Sigmoid colon (tissue), 7 donors: Measurements from ENCODE around the gene P4HB. TPM values are rescaled to one million over a fixed set of nuclear protein-coding genes. Genes with fewer than 3 reads are reported as not detected.

Experiments used
- DNase-seq: peaks from one replicate; pipeline ENCODE4 v3.0.0-alpha.2; 2019
- H3K27ac ChIP-seq, 4 donors: fragments of 200-600 bp; sonication (generic); one replicate each; pipeline ENCODE4 v1.5.1; 2016 to 2019; ENCODE audit warnings: mild to moderate bottlenecking in 1 of 4
- H3K27me3 ChIP-seq, 3 donors: fragments of 200-600 bp; sonication (generic); one replicate each; pipeline ENCODE4 v1.5.1; 2019; ENCODE audit warnings: mild to moderate bottlenecking in 1 of 3
- H3K36me3 ChIP-seq, 4 donors: fragments of 200-600 bp; sonication (generic); one replicate each; pipeline ENCODE4 v1.5.1; 2016 to 2019
- H3K4me1 ChIP-seq, 4 donors: fragments of 200-600 bp; sonication (generic); one replicate each; pipeline ENCODE4 v1.5.1; 2017 to 2019
- H3K4me3 ChIP-seq, 4 donors: fragments of 200-600 bp; sonication (generic); one replicate each; pipeline ENCODE4 v1.5.1; 2017 to 2019; ENCODE audit warnings: mild to moderate bottlenecking in 2 of 4, moderate library complexity in 1 of 4
- H3K9me3 ChIP-seq, 4 donors: fragments of 200-600 bp in 3 of 4; sonication (generic) in 3 of 4; one replicate each; pipeline versions ENCODE4 v1.5.1 to v1.6.1; 2013 to 2019
- CTCF ChIP-seq, 4 experiments: fragments of 450-650 bp in 3 of 4; fragments of 200-600 bp in 1 of 4; IDR thresholded peaks; one replicate each; pipeline ENCODE4 v1.5.1; 2016 to 2019; ENCODE audit warnings: antibody characterized with exemption in 4 of 4, mild to moderate bottlenecking in 3 of 4, moderate library complexity in 2 of 4
- EP300 ChIP-seq, 4 donors: sonication (generic); formaldehyde crosslinking; IDR thresholded peaks; one replicate each; pipeline ENCODE4 v1.6.1; 2017; ENCODE audit warnings: antibody characterized with exemption in 4 of 4
- POLR2A ChIP-seq, 2 donors: fragments of 450-650 bp; IDR thresholded peaks; one replicate each; pipeline ENCODE4 v1.6.1; 2016; ENCODE audit warnings: antibody characterized with exemption in 2 of 2, mild to moderate bottlenecking in 2 of 2, moderate library complexity in 2 of 2
- POLR2AphosphoS5 ChIP-seq, 4 donors: sonication (generic); formaldehyde crosslinking; IDR thresholded peaks; one replicate each; pipeline ENCODE4 v1.6.1; 2017; ENCODE audit warnings: antibody characterized with exemption in 4 of 4
- WGBS, 2 donors: extraction: QIAGEN DNeasy Blood & Tissue Kit; methylation state at CpG; one replicate each; pipeline ENCODE4 v1.1.7; 2013; 5-methylcytosine and 5-hydroxymethylcytosine counted together
- intact Hi-C: fragments of 100-400 bp; cut with DNase I; formaldehyde crosslinking; loops from one replicate; pipeline ENCODE4 v1.15.1; 2023
- polyA plus RNA-seq, 3 donors: library from polyadenylated mRNA; stranded (reverse); fragments of 200-250 nt; gene quantifications; one replicate each; pipeline ENCODE4 v1.2.3, GENCODE V29; 2013
- total RNA-seq, 4 donors: library from RNA; depleted of rRNA; stranded (reverse); fragments of >200 nt; gene quantifications; one replicate each; pipeline ENCODE4 v1.1.0, GENCODE V29; 2016
- donor health status: healthy with polysubstance abuse.
- donor health status: Bipolar disorder and iron deficiency.
- donor health status: healthy.

P4HB gene
- total and polyA plus RNA-seq, 7 donors, result 153 to 750 (median 237) TPM

- peaks cover 8 to 39% (median 18%) of the 10 kb centered on the region in 4 donors for H3K36me3 ChIP-seq
- H3K9me3 ChIP-seq, result no peaks in the 10 kb centered on the region
- 61 to 72% methylated on average over 30 of the region's 30 CpGs for WGBS, 2 donors
- no peak for TF ChIP-seq POLR2AphosphoS5 (IDR thresholded peaks at IDR 0.05)
- no peak for TF ChIP-seq EP300 (IDR thresholded peaks at IDR 0.05)
- TF ChIP-seq CTCF (IDR thresholded peaks at IDR 0.05), result no peak
- TF ChIP-seq POLR2A (IDR thresholded peaks at IDR 0.05), result no peak
- intact Hi-C loops, result no loop called here
- peak; percentile 84 for DNase-seq
- H3K4me3 ChIP-seq, result no peak overlapping the region
- H3K4me1 ChIP-seq, result peaks cover 0 to 69% (median 55%) of the 10 kb centered on the region in 4 donors
- no peaks in the 10 kb centered on the region for H3K27me3 ChIP-seq
- peak overlapping the region; percentile 98 to 100 (median 99) for H3K27ac ChIP-seq
Measured at GRCh38 chr17:81868674-81869220, 8.4 kb upstream of the P4HB start.

GRCh38 chr17:81867991-81868673 lies 7.8 kb upstream of the P4HB start:
- Histone ChIP-seq H3K4me3 (no peak overlapping the region), H3K9me3 (no peaks in the 10 kb centered on the region), H3K27me3 (no peaks in the 10 kb centered on the region), H3K27ac (peak overlapping the region; percentile 98 to 100 (median 99)), H3K36me3 (peaks cover 8 to 39% (median 18%) of the 10 kb centered on the region in 4 donors), H3K4me1 (peaks cover 0 to 71% (median 55%) of the 10 kb centered on the region in 4 donors)
- intact Hi-C loops, result no loop called here
- TF ChIP-seq POLR2A (IDR thresholded peaks at IDR 0.05) (no peak), CTCF (IDR thresholded peaks at IDR 0.05) (no peak), POLR2AphosphoS5 (IDR thresholded peaks at IDR 0.05) (peak in 1 of 4 donors; percentile 11), EP300 (IDR thresholded peaks at IDR 0.05) (no peak)
- no peak for DNase-seq
- WGBS, 2 donors, result 40 to 66% methylated on average over 28 of the region's 28 CpGs

- H3K36me3 ChIP-seq, result peaks cover 8 to 39% (median 18%) of the 10 kb centered on the region in 4 donors
- H3K27me3 ChIP-seq, result no peaks in the 10 kb centered on the region
- DNase-seq, result no peak
- intact Hi-C loops, result no loop called here
- WGBS, 2 donors, result 25 to 49% methylated on average over 23 of the region's 23 CpGs
- H3K4me1 ChIP-seq, result peaks cover 0 to 70% (median 51%) of the 10 kb centered on the region in 4 donors
- H3K4me3 ChIP-seq, result no peak overlapping the region
- peak overlapping the region; percentile 98 to 100 (median 99) for H3K27ac ChIP-seq
- no peak for TF ChIP-seq POLR2A (IDR thresholded peaks at IDR 0.05)
- peak in 2 of 4 donors; percentile 11 to 44 for TF ChIP-seq POLR2AphosphoS5 (IDR thresholded peaks at IDR 0.05)
- H3K9me3 ChIP-seq, result no peaks in the 10 kb centered on the region
Measured at GRCh38 chr17:81867170-81867990, 7.0 kb upstream of the P4HB start.

- H3K4me1 ChIP-seq, result peaks cover 0 to 70% (median 54%) of the 10 kb centered on the region in 4 donors
- 59 to 76% methylated on average over 18 of the region's 18 CpGs for WGBS, 2 donors
- peak overlapping the region; percentile 98 to 100 (median 99) for H3K27ac ChIP-seq
- no peak for DNase-seq
- no peaks in the 10 kb centered on the region for H3K27me3 ChIP-seq
- intact Hi-C loops, result no loop called here
- no peak overlapping the region for H3K4me3 ChIP-seq
- H3K36me3 ChIP-seq, result peaks cover 8 to 39% (median 18%) of the 10 kb centered on the region in 4 donors
- TF ChIP-seq EP300 (IDR thresholded peaks at IDR 0.05) (no peak), POLR2AphosphoS5 (IDR thresholded peaks at IDR 0.05) (peak in 1 of 4 donors; percentile 1)
- H3K9me3 ChIP-seq, result no peaks in the 10 kb centered on the region
Measured at GRCh38 chr17:81866440-81867169, 6.3 kb upstream of the P4HB start.

- H3K27ac ChIP-seq, result peak overlapping the region in 2 of 4 donors; percentile 2 to 99
- no peak for DNase-seq
- intact Hi-C loops, result no loop called here
- TF ChIP-seq CTCF (IDR thresholded peaks at IDR 0.05), result no peak
- peak in 1 of 2 donors; percentile 51 for TF ChIP-seq POLR2A (IDR thresholded peaks at IDR 0.05)
- TF ChIP-seq POLR2AphosphoS5 (IDR thresholded peaks at IDR 0.05), result peak in 2 of 4 donors; percentile 27 to 41
- no peaks in the 10 kb centered on the region for H3K27me3 ChIP-seq
- peaks cover 8 to 39% (median 18%) of the 10 kb centered on the region in 4 donors for H3K36me3 ChIP-seq
- H3K4me1 ChIP-seq, result peaks cover 0 to 73% (median 57%) of the 10 kb centered on the region in 4 donors
- no peak overlapping the region for H3K4me3 ChIP-seq
- WGBS, 2 donors, result 22 to 74% methylated on average over 18 of the region's 18 CpGs
- no peaks in the 10 kb centered on the region for H3K9me3 ChIP-seq
Measured at GRCh38 chr17:81865733-81866439, 5.6 kb upstream of the P4HB start.
